GM10266 (cell line): ENCODE data around the gene PARM1.

Experiments
- DNase-seq: peaks from one replicate; pipeline ENCODE4 v3.0.0; 2012; ENCODE audit errors: extremely low spot score
- CTCF ChIP-seq: IDR thresholded peaks from 2 replicates; pipeline ENCODE4 v1.5.1; 2012; ENCODE audit warnings: mild to moderate bottlenecking, low read depth; ENCODE audit not compliant: control insufficient read depth, insufficient read depth; ENCODE audit errors: missing control alignments

Gene PARM1

GRCh38 chr4:75030649-75031235 lies 97.8 kb downstream of the PARM1 start:
- TF ChIP-seq CTCF: no peak
- DNase-seq: no peak

DNA sequence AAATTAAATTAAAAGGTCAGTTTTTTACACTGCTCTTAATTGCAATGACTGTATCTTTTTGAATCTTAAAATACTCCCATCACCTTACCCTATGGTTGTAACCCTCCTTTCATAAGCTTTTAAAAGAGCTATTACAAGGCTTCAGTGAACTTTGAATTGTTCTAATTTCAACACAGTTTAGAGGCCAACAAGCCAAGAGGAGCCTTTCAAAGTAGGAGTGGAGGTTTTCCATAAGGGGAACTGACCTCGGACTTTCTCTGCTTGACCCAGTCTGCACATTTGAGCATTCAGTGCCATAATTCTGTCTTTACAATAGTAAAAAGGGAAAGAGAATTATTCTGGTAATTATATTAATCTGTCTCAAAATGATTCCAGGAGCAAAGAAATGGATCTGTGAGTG lies 98.9 kb downstream of the PARM1 start:
- DNase-seq: no peak
- no peak for TF ChIP-seq CTCF

- no peak for DNase-seq
- no peak for TF ChIP-seq CTCF
Observed at GRCh38 chr4:75034523-75034922, 101.6 kb downstream of the PARM1 start.

GRCh38 chr4:75035321-75035720 lies 102.4 kb downstream of the PARM1 start:
- no peak for DNase-seq

DNA sequence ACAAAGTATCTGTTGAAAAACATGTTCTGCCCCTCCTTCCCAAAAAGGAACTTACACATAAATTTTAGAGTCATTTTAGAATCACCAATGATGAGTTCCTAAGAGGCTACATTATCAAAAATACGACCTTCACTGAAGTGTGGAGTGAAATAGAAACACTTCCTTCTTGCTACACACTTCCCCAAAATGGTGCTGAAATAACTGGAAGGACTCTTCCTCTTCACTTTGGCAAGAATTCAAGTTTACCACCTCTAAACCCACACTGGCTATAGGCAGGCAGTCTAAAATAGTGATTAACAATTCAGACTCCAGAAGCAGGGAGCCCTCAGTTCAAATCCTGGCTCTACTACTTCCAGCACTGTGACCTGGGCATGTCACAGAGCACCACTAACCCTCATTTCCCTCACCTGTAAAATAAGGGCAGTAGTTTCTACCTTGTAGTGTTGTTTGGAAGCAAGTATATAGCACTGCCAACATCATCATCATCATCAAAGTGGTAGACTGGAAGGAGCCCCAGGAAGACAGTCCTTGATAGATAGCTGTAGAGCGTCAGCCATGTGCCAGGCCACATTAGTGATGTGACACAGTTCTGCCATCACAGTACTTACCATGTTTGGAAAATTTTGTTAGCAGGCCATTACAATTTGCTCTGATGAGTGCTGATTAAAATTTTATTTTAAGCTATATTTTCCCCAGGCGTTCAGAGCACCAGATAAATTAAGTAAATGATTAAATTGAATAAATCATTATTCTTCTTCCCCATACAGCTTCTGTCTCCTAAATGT lies 103.3 kb downstream of the PARM1 start:
- DNase-seq: no peak
- TF ChIP-seq CTCF: no peak

More at GRCh38 chr4:75035321-75035720, 102.4 kb downstream of the PARM1 start:
- TF ChIP-seq CTCF: no peak

DNA sequence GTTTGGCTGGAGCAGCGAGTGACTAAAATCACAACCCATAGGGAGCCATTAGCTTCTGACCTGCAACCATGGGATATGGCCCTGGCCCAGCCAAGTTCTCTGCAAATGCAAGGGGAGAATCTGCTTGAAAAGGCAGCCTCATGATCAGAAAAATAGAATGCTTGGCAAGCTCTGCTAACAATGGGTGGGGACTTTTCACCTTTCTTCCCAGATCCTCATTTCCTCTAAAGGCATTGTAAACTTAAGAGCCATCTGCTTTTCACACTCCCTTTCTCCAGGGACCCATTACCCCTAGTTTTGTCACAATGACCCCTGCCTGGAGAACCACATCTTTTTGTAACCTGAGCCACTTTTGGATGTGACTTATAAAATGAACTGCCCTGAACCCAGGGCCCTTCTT lies 104.3 kb downstream of the PARM1 start:
- no peak for DNase-seq
- TF ChIP-seq CTCF: no peak

DNA sequence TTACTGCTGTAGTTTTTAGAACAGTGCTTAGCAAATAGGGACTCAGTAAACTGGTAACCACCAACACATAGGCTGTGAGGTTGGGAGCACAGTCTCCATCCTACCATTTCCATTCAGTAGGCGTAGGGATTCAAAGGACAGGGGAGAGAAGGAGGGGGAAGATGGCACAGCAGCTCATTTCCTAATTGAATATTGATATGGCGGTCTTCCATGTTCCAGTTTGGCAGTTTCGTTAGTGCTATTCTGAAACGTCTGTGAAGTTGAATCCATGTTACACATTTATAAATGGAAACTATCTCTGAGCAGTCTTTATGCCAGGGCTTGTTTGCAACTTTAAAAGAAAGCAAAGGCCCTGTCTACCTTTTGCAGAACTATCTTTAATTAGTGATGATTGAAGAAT lies 105.5 kb downstream of the PARM1 start:
- TF ChIP-seq CTCF: no peak
- DNase-seq: no peak
